GM18507 (cell line): ENCODE measurements around the gene CAP1.
A peak's percentile ranks its signal among the peaks of the same experiment; 100 is the strongest.
"Not testable (repeated sequence)": the region's sequence is repeated elsewhere in the genome, so short reads cannot be mapped to it uniquely, and the experiment has no call there.

Experiments used
- DNase-seq: peaks from one replicate; pipeline ENCODE4 v3.0.0; 2011; ENCODE audit warnings: low read depth; ENCODE audit not compliant: insufficient read length; ENCODE audit errors: extremely low spot score
- FAIRE-seq: peaks from 2 replicates; lab custom pipeline; 2011; peaks lifted over from hg19 to GRCh38; lab: Jason Lieb, UNC

CAP1 gene

GRCh38 chr1:40056519-40057309, 16.2 kb downstream of the CAP1 start:
- no peak for FAIRE-seq
- DNase-seq: no peak

GRCh38 chr1:40057310-40058030, 16.9 kb downstream of the CAP1 start:
- DNase-seq (no peak), FAIRE-seq (no peak)

GRCh38 chr1:40058097-40058452, 17.5 kb downstream of the CAP1 start:
- FAIRE-seq (no peak), DNase-seq (no peak)

- FAIRE-seq (no peak), DNase-seq (no peak)
These were observed 18.2 kb downstream of the CAP1 start for GRCh38 chr1:40058453-40059337.

GRCh38 chr1:40059338-40059959, 18.9 kb downstream of the CAP1 start:
- FAIRE-seq (peak; percentile 79), DNase-seq (no peak)

GRCh38 chr1:40059960-40060750, 19.6 kb downstream of the CAP1 start:
- DNase-seq (no peak), FAIRE-seq (peak; percentile 58)

GRCh38 chr1:40064797-40065499, 24.4 kb downstream of the CAP1 start:
- no peak for DNase-seq
- peak; percentile 90 for FAIRE-seq

GRCh38 chr1:40067023-40067422, 26.5 kb downstream of the CAP1 start:
- no peak for FAIRE-seq
- DNase-seq: no peak

- FAIRE-seq (no peak), DNase-seq (no peak)
These were observed 27.3 kb downstream of the CAP1 start for GRCh38 chr1:40067851-40068250.

- no peak for FAIRE-seq
These were observed 31.6 kb downstream of the CAP1 start for GRCh38 chr1:40072142-40072541.

GRCh38 chr1:40073062-40073461, 32.5 kb downstream of the CAP1 start:
- FAIRE-seq (no peak), DNase-seq (no peak)

More at GRCh38 chr1:40072142-40072541, 31.6 kb downstream of the CAP1 start:
- no peak for DNase-seq

GRCh38 chr1:40075266-40075665, 34.7 kb downstream of the CAP1 start:
- DNase-seq (no peak), FAIRE-seq (no peak)

- FAIRE-seq: no peak
- DNase-seq: no peak
These were observed 36.4 kb downstream of the CAP1 start for GRCh38 chr1:40076895-40077312.

- DNase-seq (no peak), FAIRE-seq (peak; percentile 90)
These were observed 38.2 kb downstream of the CAP1 start for GRCh38 chr1:40078512-40079333.

- FAIRE-seq (no peak), DNase-seq (no peak)
These were observed 39.4 kb downstream of the CAP1 start for GRCh38 chr1:40079774-40080400.

- FAIRE-seq: no peak
These were observed 41.3 kb downstream of the CAP1 start for GRCh38 chr1:40081871-40082270.

GRCh38 chr1:40084750-40085149, 44.2 kb downstream of the CAP1 start:
- not testable (repeated sequence) for DNase-seq
- peak; percentile 9 for FAIRE-seq

More at GRCh38 chr1:40081871-40082270, 41.3 kb downstream of the CAP1 start:
- DNase-seq: no peak
